WERI-Rb-1 (cell line): ENCODE results near the gene CHAMP1.

ENCODE experiments used
- DNase-seq: peaks from one replicate; pipeline ENCODE4 v3.0.0-alpha.2; 2020
- H3K27ac ChIP-seq: fragments of 250-450 bp; sonication (Bioruptor Pico); 2 replicates; pipeline ENCODE4 v1.5.1; 2020; ENCODE audit warnings: mild to moderate bottlenecking, moderate library complexity
- H3K27me3 ChIP-seq: fragments of 250-450 bp; sonication (Bioruptor Pico); 2 replicates; pipeline ENCODE4 v1.5.1; 2021; ENCODE audit warnings: mild to moderate bottlenecking, low read depth, moderate library complexity; ENCODE audit not compliant: insufficient read depth, severe bottlenecking
- H3K36me3 ChIP-seq: fragments of 250-450 bp; sonication (Bioruptor Pico); 2 replicates; pipeline ENCODE4 v1.5.1; 2020; ENCODE audit warnings: mild to moderate bottlenecking, moderate library complexity
- H3K4me3 ChIP-seq: 2 replicates; pipeline ENCODE4 v1.5.1; 2011; ENCODE audit warnings: low read depth, mild to moderate bottlenecking, control low read depth, low read length
- H3K9me3 ChIP-seq: fragments of 250-450 bp; sonication (Bioruptor Pico); 2 replicates; pipeline ENCODE4 v1.5.1; 2021; ENCODE audit warnings: mild to moderate bottlenecking, moderate library complexity; ENCODE audit not compliant: severe bottlenecking
- CTCF ChIP-seq: IDR thresholded peaks from 2 replicates; pipeline ENCODE4 v1.5.1; 2011; ENCODE audit warnings: low read depth, mild to moderate bottlenecking, control low read depth, inconsistent platforms, low read length

Gene CHAMP1

GRCh38 chr13:114272977-114273376 is 41.3 kb upstream of the CHAMP1 start:
- peaks cover 79% of the 10 kb centered on the region for H3K36me3 ChIP-seq
- no peak overlapping the region for H3K27ac ChIP-seq
- no peaks in the 10 kb centered on the region for H3K27me3 ChIP-seq
- DNase-seq: no peak
- no peak overlapping the region for H3K4me3 ChIP-seq
- no peak for TF ChIP-seq CTCF
- no peaks in the 10 kb centered on the region for H3K9me3 ChIP-seq

DNA sequence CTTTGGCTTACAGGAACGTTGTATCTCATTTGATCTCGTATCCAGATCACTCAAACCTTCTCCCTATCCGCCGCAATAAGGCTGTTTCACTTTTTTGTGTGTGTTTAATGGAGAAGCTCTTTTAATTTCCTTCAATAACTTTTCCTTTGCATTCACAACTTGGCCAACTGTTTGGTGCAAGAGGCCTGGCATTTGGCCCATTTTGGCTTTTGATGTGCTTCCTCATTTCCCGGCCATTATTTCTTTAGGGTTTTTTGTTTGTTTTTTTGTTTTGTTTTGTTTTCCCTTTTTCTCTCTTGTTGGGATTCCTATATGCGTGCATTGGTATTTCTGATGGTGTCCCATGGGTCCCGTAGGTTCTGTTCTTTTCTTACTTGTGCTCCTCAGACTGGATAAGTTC is 39.0 kb upstream of the CHAMP1 start:
- DNase-seq: no peak
- H3K4me3 ChIP-seq: no peak overlapping the region
- no peaks in the 10 kb centered on the region for H3K27me3 ChIP-seq
- no peak for TF ChIP-seq CTCF
- H3K27ac ChIP-seq: no peak overlapping the region
- H3K9me3 ChIP-seq: no peaks in the 10 kb centered on the region
- H3K36me3 ChIP-seq: peaks cover 56% of the 10 kb centered on the region

DNA sequence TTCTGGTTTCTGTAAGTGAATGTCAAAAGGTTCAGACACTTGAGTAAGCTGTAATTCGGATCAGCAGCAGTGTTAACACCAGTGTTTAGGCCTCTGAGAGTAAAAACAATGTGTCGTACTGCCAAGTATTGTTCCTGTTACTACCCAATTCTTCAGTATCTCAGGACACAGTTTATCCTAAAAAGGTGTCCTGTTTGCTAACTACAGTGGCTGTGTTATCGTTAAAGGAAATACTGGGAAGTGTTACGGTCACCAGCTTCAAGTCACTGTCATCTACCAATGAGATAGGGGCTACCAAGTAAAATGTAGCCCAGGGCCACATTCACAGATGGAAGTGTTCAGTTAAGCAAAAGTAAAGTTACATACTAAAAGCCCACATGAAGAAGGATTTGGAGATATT is 35.2 kb upstream of the CHAMP1 start:
- H3K4me3 ChIP-seq: no peak overlapping the region
- H3K36me3 ChIP-seq: peaks cover 55% of the 10 kb centered on the region
- no peak overlapping the region; the same call in 1 of the 2 replicates for H3K27ac ChIP-seq
- TF ChIP-seq CTCF: no peak
- H3K27me3 ChIP-seq: no peaks in the 10 kb centered on the region
- H3K9me3 ChIP-seq: no peaks in the 10 kb centered on the region
- no peak for DNase-seq

- peak overlapping the region; percentile 100 for H3K27ac ChIP-seq
- no peaks in the 10 kb centered on the region for H3K27me3 ChIP-seq
- H3K9me3 ChIP-seq: no peaks in the 10 kb centered on the region
- peaks cover 55% of the 10 kb centered on the region for H3K36me3 ChIP-seq
- no peak for DNase-seq
- H3K4me3 ChIP-seq: peak overlapping the region; percentile 71
- TF ChIP-seq CTCF: no peak
Measured at GRCh38 chr13:114279758-114280355, 34.4 kb upstream of the CHAMP1 start.

DNA sequence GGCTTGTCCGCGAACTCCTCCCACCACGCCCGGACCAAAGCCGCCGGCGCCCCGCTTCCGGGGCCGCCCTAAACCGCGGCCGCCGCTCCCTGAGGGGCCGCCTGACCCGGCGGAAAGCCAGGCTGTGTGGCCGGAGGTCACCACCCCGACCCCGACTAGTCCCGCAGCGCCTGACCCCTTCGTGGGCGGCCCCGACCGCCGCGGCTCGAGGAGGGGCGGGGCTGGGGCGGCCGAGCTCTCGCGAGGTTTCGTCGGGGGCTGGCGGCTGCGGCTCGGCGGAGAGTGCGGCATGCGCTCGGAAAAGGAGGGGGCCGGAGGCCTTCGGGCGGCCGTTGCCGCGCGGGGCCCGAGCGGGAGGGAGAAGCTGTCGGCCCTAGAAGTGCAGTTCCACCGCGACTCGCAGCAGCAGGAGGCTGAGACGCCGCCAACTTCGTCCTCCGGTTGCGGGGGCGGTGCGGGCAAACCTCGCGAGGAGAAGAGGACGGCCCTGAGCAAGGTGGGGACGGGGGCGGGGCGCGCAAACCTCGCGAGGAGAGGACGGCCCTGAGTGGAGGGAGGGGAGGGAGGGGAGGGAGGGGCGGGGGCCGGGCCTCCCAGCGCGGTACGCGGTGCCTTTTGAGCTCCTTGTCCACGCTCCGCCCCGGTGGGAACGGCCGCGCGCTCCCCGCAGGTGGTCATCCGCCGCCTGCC is 32.8 kb upstream of the CHAMP1 start, which contains the start of gene UPF3A:
Gene UPF3A (plus strand): TSS at position 251 of the 690 bp plus-strand sequence. CDS start 39 bp downstream, at position 290.
- Histone ChIP-seq H3K4me3 (peak within 1 kb of the TSS; percentile 81), H3K27ac (peak within 1 kb of the TSS; percentile 100), H3K9me3 (no peaks in the 10 kb centered on the region), H3K36me3 (peaks cover 55% of the 10 kb centered on the region), H3K27me3 (no peaks in the 10 kb centered on the region)
- TF ChIP-seq CTCF: no peak
- DNase-seq: peak; percentile 98
